Measurements from ENCODE around the gene EPHA4.

EPHA4 gene

DNA sequence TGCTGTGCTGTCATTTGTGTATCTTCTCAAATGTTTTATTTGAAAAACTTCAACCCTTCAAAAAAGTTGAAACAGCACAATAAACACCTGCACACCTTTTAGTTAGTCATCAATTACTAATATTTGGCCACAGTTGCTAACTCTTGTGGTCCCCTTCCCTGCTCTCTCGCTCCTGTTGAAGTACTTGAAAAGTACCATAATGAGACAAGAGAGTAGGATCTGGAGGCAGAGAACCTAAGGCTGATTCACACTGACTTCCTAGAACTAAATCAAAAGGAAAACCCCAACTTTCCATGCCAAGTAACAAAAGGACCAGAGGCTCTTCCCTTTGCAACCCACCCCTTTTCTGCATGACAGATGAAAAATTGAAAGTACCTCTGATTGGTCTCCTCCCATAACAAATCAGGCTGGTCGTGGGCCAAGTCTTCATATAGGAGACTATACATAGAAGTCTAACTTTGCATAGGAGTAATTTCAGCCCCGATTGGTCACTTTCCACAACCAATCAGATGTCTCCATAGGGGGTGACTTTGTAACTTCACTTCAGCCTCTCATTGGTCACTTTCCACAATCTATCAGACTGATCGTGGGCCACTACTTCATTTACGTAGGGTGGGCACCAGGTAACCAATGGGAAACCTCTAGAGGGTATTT, 179.7 kb downstream of the EPHA4 start:
- no peak overlapping the region for H3K4me3 ChIP-seq (ENCODE audit: low read depth, low read length)
- in situ Hi-C loops (cut with HindIII; ENCODE audit: low sequenced_read_pairs), result no loop called here
- no peak for DNase-seq (ENCODE audit: low read depth, low spot score)
- TF ChIP-seq, protein P1, sequence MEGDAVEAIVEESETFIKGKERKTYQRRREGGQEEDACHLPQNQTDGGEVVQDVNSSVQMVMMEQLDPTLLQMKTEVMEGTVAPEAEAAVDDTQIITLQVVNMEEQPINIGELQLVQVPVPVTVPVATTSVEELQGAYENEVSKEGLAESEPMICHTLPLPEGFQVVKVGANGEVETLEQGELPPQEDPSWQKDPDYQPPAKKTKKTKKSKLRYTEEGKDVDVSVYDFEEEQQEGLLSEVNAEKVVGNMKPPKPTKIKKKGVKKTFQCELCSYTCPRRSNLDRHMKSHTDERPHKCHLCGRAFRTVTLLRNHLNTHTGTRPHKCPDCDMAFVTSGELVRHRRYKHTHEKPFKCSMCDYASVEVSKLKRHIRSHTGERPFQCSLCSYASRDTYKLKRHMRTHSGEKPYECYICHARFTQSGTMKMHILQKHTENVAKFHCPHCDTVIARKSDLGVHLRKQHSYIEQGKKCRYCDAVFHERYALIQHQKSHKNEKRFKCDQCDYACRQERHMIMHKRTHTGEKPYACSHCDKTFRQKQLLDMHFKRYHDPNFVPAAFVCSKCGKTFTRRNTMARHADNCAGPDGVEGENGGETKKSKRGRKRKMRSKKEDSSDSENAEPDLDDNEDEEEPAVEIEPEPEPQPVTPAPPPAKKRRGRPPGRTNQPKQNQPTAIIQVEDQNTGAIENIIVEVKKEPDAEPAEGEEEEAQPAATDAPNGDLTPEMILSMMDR (IDR thresholded peaks at IDR 0.05; ENCODE audit: low read depth, low read length), result no peak

DNA sequence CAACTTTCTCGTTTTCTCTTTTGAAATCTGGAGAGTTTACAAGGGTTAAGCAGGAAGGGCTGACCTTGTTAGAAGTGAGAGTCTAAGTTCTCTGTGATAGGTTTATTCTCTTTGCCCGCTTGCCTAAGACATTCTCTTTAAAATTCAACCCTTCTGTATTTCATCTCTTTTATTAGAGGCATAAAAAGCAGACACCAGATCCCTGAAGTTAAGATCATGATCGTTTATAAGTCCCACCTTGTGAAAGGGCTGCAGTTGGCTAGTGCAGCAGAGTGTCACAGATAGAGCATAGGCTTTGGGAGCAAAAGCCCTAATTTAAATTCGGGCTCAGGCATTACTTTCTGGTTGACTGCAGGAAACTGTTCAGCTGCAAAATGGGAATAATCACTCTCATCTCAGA, 181.2 kb downstream of the EPHA4 start:
- no peak overlapping the region for H3K4me3 ChIP-seq (ENCODE audit: low read depth, low read length)
- TF ChIP-seq, protein P1 (IDR thresholded peaks at IDR 0.05; ENCODE audit: low read depth, low read length), result no peak
- in situ Hi-C loops (cut with HindIII; ENCODE audit: low sequenced_read_pairs), result no loop called here
- no peak for DNase-seq (ENCODE audit: low read depth, low spot score)

DNA sequence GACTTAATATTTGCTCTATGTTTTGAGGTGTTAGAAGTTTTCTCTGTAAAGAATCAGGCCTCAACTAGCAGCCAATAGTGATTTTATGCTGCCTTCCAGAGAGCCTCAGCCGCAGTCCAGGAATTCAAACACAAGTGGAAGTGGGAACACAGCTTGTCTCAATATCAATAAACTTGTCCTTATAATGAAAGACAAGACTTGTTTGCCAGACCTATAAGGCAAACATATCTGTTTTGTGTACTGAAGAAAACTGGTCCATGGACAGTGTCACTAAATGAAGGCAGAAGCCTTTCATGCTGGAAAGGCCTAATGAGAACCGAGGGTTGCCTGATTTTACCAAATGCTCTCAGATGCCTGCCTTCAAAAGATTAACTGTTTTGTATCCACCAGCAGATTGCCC, 182.2 kb downstream of the EPHA4 start:
- in situ Hi-C loops (cut with HindIII; ENCODE audit: low sequenced_read_pairs), result no loop called here
- TF ChIP-seq, protein P1 (IDR thresholded peaks at IDR 0.05; ENCODE audit: low read depth, low read length), result no peak
- no peak overlapping the region for H3K4me3 ChIP-seq (ENCODE audit: low read depth, low read length)
- DNase-seq (ENCODE audit: low read depth, low spot score), result no peak

DNA sequence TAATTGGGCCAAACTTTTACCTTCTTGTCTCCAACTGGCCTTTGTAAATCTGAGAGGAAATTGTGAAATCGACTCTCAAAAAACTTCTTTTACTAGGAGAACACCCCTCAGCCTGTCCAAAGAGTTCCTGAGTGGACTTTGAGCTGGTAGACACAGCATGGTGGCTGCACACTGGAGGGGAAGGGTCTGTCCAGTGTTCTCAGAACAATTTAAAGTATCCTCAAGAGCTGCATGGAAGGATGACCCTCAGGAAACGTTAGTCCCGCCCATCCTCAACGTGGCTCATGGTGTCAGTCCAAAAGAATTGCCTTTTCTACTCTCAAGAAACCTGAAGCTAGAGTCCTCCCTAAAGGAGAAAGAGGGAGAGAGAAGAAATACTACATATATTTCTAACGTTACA, 182.7 kb downstream of the EPHA4 start:
- DNase-seq (ENCODE audit: low read depth, low spot score), result no peak
- in situ Hi-C loops (cut with HindIII; ENCODE audit: low sequenced_read_pairs), result no loop called here
- no peak overlapping the region for H3K4me3 ChIP-seq (ENCODE audit: low read depth, low read length)
- TF ChIP-seq, protein P1 (IDR thresholded peaks at IDR 0.05; ENCODE audit: low read depth, low read length), result no peak

DNA sequence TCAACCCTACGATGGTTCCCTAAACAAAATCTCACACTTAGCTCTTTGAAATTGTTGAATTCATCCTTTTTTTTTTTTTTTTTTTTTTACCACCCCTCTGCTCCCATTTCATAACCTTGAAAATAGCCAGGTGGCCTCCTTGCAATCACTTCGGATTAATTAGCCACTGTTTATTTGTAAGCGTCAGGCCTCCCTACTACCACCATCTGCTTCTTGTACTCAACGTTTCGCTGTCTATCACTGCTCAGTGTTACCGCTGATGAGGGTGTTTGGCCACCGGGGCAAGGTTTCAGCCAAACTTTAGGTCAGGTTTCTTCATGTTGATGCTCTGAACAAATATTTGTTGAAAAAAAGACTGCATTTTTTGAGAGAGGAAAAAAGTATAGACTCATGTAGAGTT, 183.2 kb downstream of the EPHA4 start:
- DNase-seq (ENCODE audit: low read depth, low spot score), result no peak
- H3K4me3 ChIP-seq (ENCODE audit: low read depth, low read length), result no peak overlapping the region
- in situ Hi-C loops (cut with HindIII; ENCODE audit: low sequenced_read_pairs), result no loop called here
- TF ChIP-seq, protein P1 (IDR thresholded peaks at IDR 0.05; ENCODE audit: low read depth, low read length), result no peak

DNA sequence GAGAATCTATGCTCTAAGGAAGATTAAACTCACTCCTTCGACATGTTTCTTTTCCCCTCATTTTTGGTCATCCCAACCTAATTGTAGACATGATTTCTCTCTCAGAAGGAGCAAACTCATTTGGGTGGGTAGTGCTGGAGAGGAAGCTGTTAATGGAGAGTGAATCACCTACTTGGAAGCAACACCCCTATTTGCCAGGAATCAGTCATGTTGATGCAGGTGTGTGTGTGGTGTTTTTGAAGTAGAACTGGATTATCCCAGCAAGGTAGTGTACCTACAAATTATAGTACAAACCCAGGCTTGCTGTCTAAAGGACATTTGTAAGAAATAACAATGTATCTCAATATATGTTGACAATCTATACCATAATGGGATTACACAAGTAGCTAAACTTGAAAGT, 186.4 kb downstream of the EPHA4 start:
- TF ChIP-seq, protein P1 (IDR thresholded peaks at IDR 0.05; ENCODE audit: low read depth, low read length), result no peak
- in situ Hi-C loops (cut with HindIII; ENCODE audit: low sequenced_read_pairs), result no loop called here
- H3K4me3 ChIP-seq (ENCODE audit: low read depth, low read length), result no peak overlapping the region
- no peak for DNase-seq (ENCODE audit: low read depth, low spot score)

Data from astrocyte of the spinal cord (primary cell).